Bronchial epithelial cell (primary cell): Measurements from ENCODE around the gene CDC20. TPM values are rescaled to one million over a fixed set of nuclear protein-coding genes. Genes with fewer than 3 reads are reported as not detected.

Experiments used
- DNase-seq: peaks from one replicate; pipeline ENCODE4 v3.0.0-alpha.2; 2010; ENCODE audit warnings: low read depth
- FAIRE-seq: peaks from 2 replicates; lab custom pipeline; 2011; peaks lifted over from hg19 to GRCh38; lab: Jason Lieb, UNC
- H3K27me3 ChIP-seq: 2 replicates; pipeline ENCODE4 v1.5.1; 2011; ENCODE audit warnings: low read length; ENCODE audit not compliant: control insufficient read depth, insufficient read depth
- H3K36me3 ChIP-seq: 2 replicates; pipeline ENCODE4 v1.5.1; 2011; ENCODE audit warnings: low read length; ENCODE audit not compliant: control insufficient read depth, insufficient read depth
- H3K4me3 ChIP-seq: 2 replicates; pipeline ENCODE4 v1.5.1; 2011; ENCODE audit warnings: mild to moderate bottlenecking, low read depth, low read length, control low read depth
- CTCF ChIP-seq: IDR thresholded peaks from 2 replicates; pipeline ENCODE4 v1.5.1; 2011; ENCODE audit warnings: mild to moderate bottlenecking, moderate library complexity, low read length, control low read depth, inconsistent platforms; ENCODE audit not compliant: insufficient read depth, severe bottlenecking
- total RNA-seq: library from RNA; depleted of rRNA; stranded (reverse); fragments of >200 nt; gene quantifications from 2 replicates; pipeline ENCODE4 v1.2.1, GENCODE V29; 2014

CDC20 gene
- total RNA-seq, 1 donor from 2014 or later = 2.6 TPM

GRCh38 chr1:43317817-43318471 is 40.8 kb upstream of the CDC20 start:
- no peak for TF ChIP-seq CTCF
- FAIRE-seq = no peak
- Histone ChIP-seq H3K4me3 (no peak overlapping the region), H3K27me3 (no peaks in the 10 kb centered on the region), H3K36me3 (no peaks in the 10 kb centered on the region)
- no peak for DNase-seq

GRCh38 chr1:43318831-43319230 is 40.0 kb upstream of the CDC20 start:
- DNase-seq = no peak
- Histone ChIP-seq H3K4me3 (no peak overlapping the region), H3K27me3 (no peaks in the 10 kb centered on the region), H3K36me3 (no peaks in the 10 kb centered on the region)
- TF ChIP-seq CTCF = no peak
- FAIRE-seq = no peak

- FAIRE-seq (no peak), DNase-seq (no peak)
- no peak for TF ChIP-seq CTCF
- no peaks in the 10 kb centered on the region for H3K36me3 ChIP-seq
- H3K4me3 ChIP-seq = no peak overlapping the region
- no peaks in the 10 kb centered on the region for H3K27me3 ChIP-seq
Measured at GRCh38 chr1:43319288-43319687, 39.5 kb upstream of the CDC20 start.

GRCh38 chr1:43319766-43320165 is 39.0 kb upstream of the CDC20 start:
- Histone ChIP-seq H3K27me3 (no peaks in the 10 kb centered on the region), H3K4me3 (no peak overlapping the region), H3K36me3 (no peaks in the 10 kb centered on the region)
- DNase-seq (no peak), FAIRE-seq (no peak)
- TF ChIP-seq CTCF = no peak

GRCh38 chr1:43321331-43321891 is 37.4 kb upstream of the CDC20 start:
- TF ChIP-seq CTCF = no peak
- no peaks in the 10 kb centered on the region for H3K27me3 ChIP-seq
- no peak overlapping the region for H3K4me3 ChIP-seq
- H3K36me3 ChIP-seq = no peaks in the 10 kb centered on the region
- FAIRE-seq = no peak
- DNase-seq = no peak
